ENCODE data around the gene CYSRT1.

CYSRT1 gene

GRCh38 chr9:137269231-137269772 is 44.3 kb downstream of the CYSRT1 start:
- no peak for DNase-seq (ENCODE audit: extremely low spot score)
- ChIA-PET POLR2A (interaction anchor here (1.3 to 1.5 kb wide), 2 partner anchors 14 to 29 kb away, joined by 3 to 6 read pairs; partner anchors contain the start of genes NELFB and TUBB4B), CTCF (interaction anchor here (0.5 to 0.6 kb wide), 2 partner anchors 11 to 208 kb away, joined by 4 read pairs; no protein-coding TSS in a partner anchor)
- TF ChIP-seq FOXK2 (IDR thresholded peaks at IDR 0.05) (no peak), PKNOX1 (IDR thresholded peaks at IDR 0.05) (no peak), ZNF384 (IDR thresholded peaks at IDR 0.05) (no peak), LEF1 (IDR thresholded peaks at IDR 0.05; ENCODE audit: borderline replicate concordance) (no peak)

GRCh38 chr9:137270929-137271695 is 46.1 kb downstream of the CYSRT1 start:
- no peak for DNase-seq (ENCODE audit: extremely low spot score)
- CTCF ChIA-PET, result interaction anchor here (0.6 kb wide), 1 partner anchor 18 kb away, joined by 3 read pairs; no protein-coding TSS in a partner anchor
- POLR2A ChIA-PET, result interaction anchor here (0.6 to 1.0 kb wide), 2 partner anchors 30 to 105 kb away, joined by 3 read pairs; no protein-coding TSS in a partner anchor
- TF ChIP-seq SUZ12 (IDR thresholded peaks at IDR 0.05), result no peak
- TF ChIP-seq ELF4 (IDR thresholded peaks at IDR 0.05), result no peak
- TF ChIP-seq LEF1 (IDR thresholded peaks at IDR 0.05; ENCODE audit: borderline replicate concordance), result no peak
- no peak for TF ChIP-seq TARDBP (IDR thresholded peaks at IDR 0.05)
- TF ChIP-seq BHLHE40 (IDR thresholded peaks at IDR 0.05; ENCODE audit: borderline replicate concordance), result no peak
- no peak for TF ChIP-seq FOXA1 (IDR thresholded peaks at IDR 0.05)
- no peak for TF ChIP-seq SP1 (IDR thresholded peaks at IDR 0.05)
- TF ChIP-seq CTBP1 (IDR thresholded peaks at IDR 0.05; ENCODE audit: borderline replicate concordance), result no peak
- no peak for TF ChIP-seq FOXM1 (IDR thresholded peaks at IDR 0.05; ENCODE audit: borderline replicate concordance)
- TF ChIP-seq PKNOX1 (IDR thresholded peaks at IDR 0.05), result no peak
- TF ChIP-seq ZNF384 (IDR thresholded peaks at IDR 0.05), result no peak
- no peak for TF ChIP-seq ARNT (IDR thresholded peaks at IDR 0.05)
- TF ChIP-seq HDGF (IDR thresholded peaks at IDR 0.05; ENCODE audit: borderline replicate concordance), result no peak
- no peak for TF ChIP-seq NFRKB (IDR thresholded peaks at IDR 0.05)

GRCh38 chr9:137271696-137272076 is 46.7 kb downstream of the CYSRT1 start:
- POLR2A ChIA-PET, result interaction anchor here (0.6 kb wide), 1 partner anchor 105 kb away, joined by 3 read pairs; no protein-coding TSS in a partner anchor
- no peak for TF ChIP-seq ARNT (IDR thresholded peaks at IDR 0.05)
- no peak for TF ChIP-seq BHLHE40 (IDR thresholded peaks at IDR 0.05; ENCODE audit: borderline replicate concordance)
- no peak for TF ChIP-seq PKNOX1 (IDR thresholded peaks at IDR 0.05)
- no peak for TF ChIP-seq ELF4 (IDR thresholded peaks at IDR 0.05)
- no peak for TF ChIP-seq HDGF (IDR thresholded peaks at IDR 0.05; ENCODE audit: borderline replicate concordance)
- TF ChIP-seq LEF1 (IDR thresholded peaks at IDR 0.05; ENCODE audit: borderline replicate concordance), result no peak
- TF ChIP-seq CTBP1 (IDR thresholded peaks at IDR 0.05; ENCODE audit: borderline replicate concordance), result no peak
- TF ChIP-seq ZNF384 (IDR thresholded peaks at IDR 0.05), result no peak
- TF ChIP-seq TARDBP (IDR thresholded peaks at IDR 0.05), result no peak
- no peak for TF ChIP-seq FOXM1 (IDR thresholded peaks at IDR 0.05; ENCODE audit: borderline replicate concordance)
- no peak for TF ChIP-seq NFRKB (IDR thresholded peaks at IDR 0.05)
- no peak for TF ChIP-seq FOXA1 (IDR thresholded peaks at IDR 0.05)
- TF ChIP-seq FOXK2 (IDR thresholded peaks at IDR 0.05), result no peak
- no peak for TF ChIP-seq L3MBTL2 (conservative IDR thresholded peaks at IDR 0.05)
- TF ChIP-seq SUZ12 (IDR thresholded peaks at IDR 0.05), result no peak
- CTCF ChIA-PET, result interaction anchor here (0.6 kb wide), 1 partner anchor 18 kb away, joined by 3 read pairs; no protein-coding TSS in a partner anchor
- DNase-seq (ENCODE audit: extremely low spot score), result no peak

- ChIA-PET CTCF (interaction anchor here (0.9 kb wide), 1 partner anchor 36 kb away, joined by 3 read pairs; no protein-coding TSS in a partner anchor), POLR2A (interaction anchor here (0.9 kb wide), 1 partner anchor 36 kb away, joined by 3 read pairs; no protein-coding TSS in a partner anchor)
- DNase-seq (ENCODE audit: extremely low spot score), result no peak
These were observed 47.5 kb downstream of the CYSRT1 start for GRCh38 chr9:137272241-137273094.

GRCh38 chr9:137273095-137273490 is 48.1 kb downstream of the CYSRT1 start:
- POLR2A ChIA-PET, result interaction anchor here (0.9 kb wide), 1 partner anchor 36 kb away, joined by 3 read pairs; no protein-coding TSS in a partner anchor
- no peak for DNase-seq (ENCODE audit: extremely low spot score)

More at GRCh38 chr9:137272241-137273094, 47.5 kb downstream of the CYSRT1 start:
- TF ChIP-seq ARNT (IDR thresholded peaks at IDR 0.05) (no peak), TARDBP (IDR thresholded peaks at IDR 0.05) (no peak), SP1 (IDR thresholded peaks at IDR 0.05) (no peak), CTBP1 (IDR thresholded peaks at IDR 0.05; ENCODE audit: borderline replicate concordance) (no peak), ELF4 (IDR thresholded peaks at IDR 0.05) (no peak), LEF1 (IDR thresholded peaks at IDR 0.05; ENCODE audit: borderline replicate concordance) (no peak), BHLHE40 (IDR thresholded peaks at IDR 0.05; ENCODE audit: borderline replicate concordance) (no peak), FOXM1 (IDR thresholded peaks at IDR 0.05; ENCODE audit: borderline replicate concordance) (no peak), FOXA1 (IDR thresholded peaks at IDR 0.05) (no peak), ZNF384 (IDR thresholded peaks at IDR 0.05) (no peak), SUZ12 (IDR thresholded peaks at IDR 0.05) (no peak), NFRKB (IDR thresholded peaks at IDR 0.05) (no peak), HDGF (IDR thresholded peaks at IDR 0.05; ENCODE audit: borderline replicate concordance) (no peak)

More at GRCh38 chr9:137273095-137273490, 48.1 kb downstream of the CYSRT1 start:
- CTCF ChIA-PET, result interaction anchor here (0.9 kb wide), 1 partner anchor 36 kb away, joined by 3 read pairs; no protein-coding TSS in a partner anchor
- TF ChIP-seq ELF4 (IDR thresholded peaks at IDR 0.05) (no peak), ZNF384 (IDR thresholded peaks at IDR 0.05) (no peak), BHLHE40 (IDR thresholded peaks at IDR 0.05; ENCODE audit: borderline replicate concordance) (no peak), SUZ12 (IDR thresholded peaks at IDR 0.05) (no peak), ARNT (IDR thresholded peaks at IDR 0.05) (no peak), SP1 (IDR thresholded peaks at IDR 0.05) (no peak), TARDBP (IDR thresholded peaks at IDR 0.05) (no peak), HDGF (IDR thresholded peaks at IDR 0.05; ENCODE audit: borderline replicate concordance) (no peak), FOXK2 (IDR thresholded peaks at IDR 0.05) (no peak), NFRKB (IDR thresholded peaks at IDR 0.05) (no peak), FOXM1 (IDR thresholded peaks at IDR 0.05; ENCODE audit: borderline replicate concordance) (no peak), FOXA1 (IDR thresholded peaks at IDR 0.05) (no peak), LEF1 (IDR thresholded peaks at IDR 0.05; ENCODE audit: borderline replicate concordance) (no peak)

Measured in HEK293T (cell line).